Tongue (tissue), 2 donors: ENCODE data around the gene TMEM184C. TPM values are rescaled to one million over a fixed set of nuclear protein-coding genes. Genes with fewer than 3 reads are reported as not detected.

Experiments
- DNase-seq: peaks from one replicate; pipeline ENCODE4 v3.0.0-alpha.2; 2015
- total RNA-seq: library from RNA; depleted of rRNA; stranded (reverse); fragments of >200 nt; gene quantifications from one replicate; pipeline ENCODE4 v1.2.3, GENCODE V29; 2014

TMEM184C gene
- 37.7 TPM for total RNA-seq

GRCh38 chr4:147617173-147617840 is at the start of gene TMEM184C:
Gene TMEM184C, plus strand, starts transcription at chr4:147617397. Its CDS starts 560 bp downstream, at chr4:147617957.
- DNase-seq = peak; percentile 99

GRCh38 chr4:147570616-147571015 is 46.6 kb upstream of the TMEM184C start:
- DNase-seq = no peak

- no peak for DNase-seq
These were observed 46.0 kb upstream of the TMEM184C start for GRCh38 chr4:147571036-147571770.

GRCh38 chr4:147576084-147576483 is 41.1 kb upstream of the TMEM184C start:
- no peak for DNase-seq

GRCh38 chr4:147578051-147578476 is 39.1 kb upstream of the TMEM184C start:
- no peak for DNase-seq

GRCh38 chr4:147578593-147578992 is 38.6 kb upstream of the TMEM184C start:
- DNase-seq = no peak

- DNase-seq = no peak
These were observed 36.8 kb upstream of the TMEM184C start for GRCh38 chr4:147580396-147580795.

- no peak for DNase-seq
These were observed 35.4 kb upstream of the TMEM184C start for GRCh38 chr4:147581606-147582350.

GRCh38 chr4:147582386-147583060 is 34.7 kb upstream of the TMEM184C start:
- DNase-seq = no peak

- DNase-seq = no peak
These were observed 33.3 kb upstream of the TMEM184C start for GRCh38 chr4:147583876-147584275.

GRCh38 chr4:147586032-147586431 is 31.2 kb upstream of the TMEM184C start:
- DNase-seq = no peak

- no peak for DNase-seq
These were observed 30.6 kb upstream of the TMEM184C start for GRCh38 chr4:147586637-147587036.

GRCh38 chr4:147587041-147587440 is 30.2 kb upstream of the TMEM184C start:
- no peak for DNase-seq

GRCh38 chr4:147589586-147589985 is 27.6 kb upstream of the TMEM184C start:
- DNase-seq = no peak

- DNase-seq = peak; percentile 88
These were observed 26.8 kb upstream of the TMEM184C start for GRCh38 chr4:147590249-147590920.

GRCh38 chr4:147591106-147591505 is 26.1 kb upstream of the TMEM184C start:
- no peak for DNase-seq

GRCh38 chr4:147594107-147594506 is 23.1 kb upstream of the TMEM184C start:
- DNase-seq = no peak

GRCh38 chr4:147594578-147594977 is 22.6 kb upstream of the TMEM184C start:
- no peak for DNase-seq

GRCh38 chr4:147596377-147596776 is 20.8 kb upstream of the TMEM184C start:
- no peak for DNase-seq

- DNase-seq = no peak
These were observed 20.2 kb upstream of the TMEM184C start for GRCh38 chr4:147596981-147597380.

GRCh38 chr4:147597561-147597960 is 19.6 kb upstream of the TMEM184C start:
- no peak for DNase-seq

GRCh38 chr4:147599206-147599605 is 18.0 kb upstream of the TMEM184C start:
- no peak for DNase-seq
